Rectal smooth muscle tissue (tissue), 1 donor: ENCODE measurements around the gene WDR17.
A peak's percentile ranks its signal among the peaks of the same experiment; 100 is the strongest.
"Not testable (repeated sequence)": the region's sequence is repeated elsewhere in the genome, so short reads cannot be mapped to it uniquely, and the experiment has no call there.

Experiments used
- H3K27ac ChIP-seq: one replicate; pipeline ENCODE4 v1.7.0; 2013; ENCODE audit warnings: low read depth, low read length, inconsistent platforms
- H3K27me3 ChIP-seq: one replicate; pipeline ENCODE4 v1.7.0; 2013; ENCODE audit warnings: low read length; ENCODE audit not compliant: control insufficient read depth, insufficient read depth
- H3K36me3 ChIP-seq: one replicate; pipeline ENCODE4 v1.7.0; 2013; ENCODE audit warnings: low read length; ENCODE audit not compliant: control insufficient read depth, insufficient read depth
- H3K4me1 ChIP-seq: one replicate; pipeline ENCODE4 v1.7.0; 2013; ENCODE audit warnings: low read length; ENCODE audit not compliant: control insufficient read depth, insufficient read depth
- H3K4me3 ChIP-seq: one replicate; pipeline ENCODE4 v1.7.0; 2013; ENCODE audit warnings: low read length
- H3K9ac ChIP-seq: one replicate; pipeline ENCODE4 v1.7.0; 2013; ENCODE audit warnings: low read length

WDR17 gene

GRCh38 chr4:176207839-176208238, 142.2 kb downstream of the WDR17 start:
- Histone ChIP-seq H3K9ac (no peak overlapping the region), H3K4me1 (no peaks in the 10 kb centered on the region), H3K4me3 (no peak overlapping the region), H3K27ac (no peak overlapping the region), H3K36me3 (no peaks in the 10 kb centered on the region), H3K27me3 (no peaks in the 10 kb centered on the region)

DNA sequence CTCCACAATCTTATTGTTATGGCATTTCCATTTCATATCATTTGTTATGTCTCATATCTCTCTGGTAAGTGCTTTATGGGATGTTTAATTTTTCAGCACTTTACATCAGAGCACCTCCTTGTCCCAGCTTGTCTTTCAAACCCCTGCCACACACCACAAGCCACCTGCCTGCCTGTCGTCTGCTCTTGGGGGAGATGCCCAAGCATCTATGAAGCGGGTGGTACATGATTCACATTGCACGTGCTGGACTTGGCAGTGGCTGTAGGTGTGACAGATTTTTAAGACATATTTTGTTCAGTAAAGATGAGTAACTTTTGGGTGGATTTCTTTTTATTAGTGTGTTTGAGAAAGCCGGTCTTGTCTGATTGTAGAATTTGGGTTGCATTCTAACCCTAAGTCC, 143.9 kb downstream of the WDR17 start:
- H3K27me3 ChIP-seq: no peaks in the 10 kb centered on the region
- no peaks in the 10 kb centered on the region for H3K36me3 ChIP-seq
- H3K4me3 ChIP-seq: no peak overlapping the region
- H3K9ac ChIP-seq: no peak overlapping the region
- H3K4me1 ChIP-seq: no peaks in the 10 kb centered on the region
- H3K27ac ChIP-seq: no peak overlapping the region

DNA sequence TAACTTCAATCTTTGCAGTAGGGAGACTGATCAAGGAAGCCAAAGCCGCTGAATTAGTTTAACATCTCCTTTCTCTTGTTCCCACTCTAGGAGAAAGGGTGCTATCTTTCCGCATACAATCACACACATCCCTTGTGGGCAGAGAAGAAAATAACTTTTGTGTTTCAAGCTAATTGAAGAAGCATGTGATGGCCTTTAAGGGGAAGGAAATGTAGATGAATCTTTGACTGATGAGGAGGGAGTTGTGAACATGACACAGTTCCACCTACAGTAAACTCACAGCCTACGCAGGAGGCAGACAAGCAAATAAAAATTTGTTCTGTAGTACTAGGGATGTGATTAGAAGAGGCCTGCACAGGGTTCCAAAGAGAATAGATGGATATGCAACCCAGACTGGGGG, 144.5 kb downstream of the WDR17 start:
- no peaks in the 10 kb centered on the region for H3K27me3 ChIP-seq
- H3K4me3 ChIP-seq: no peak overlapping the region
- H3K27ac ChIP-seq: no peak overlapping the region
- no peaks in the 10 kb centered on the region for H3K4me1 ChIP-seq
- H3K9ac ChIP-seq: no peak overlapping the region
- no peaks in the 10 kb centered on the region for H3K36me3 ChIP-seq

GRCh38 chr4:176210579-176211296, 145.1 kb downstream of the WDR17 start:
- Histone ChIP-seq H3K27me3 (no peaks in the 10 kb centered on the region), H3K4me3 (no peak overlapping the region), H3K9ac (no peak overlapping the region), H3K27ac (no peak overlapping the region), H3K4me1 (no peaks in the 10 kb centered on the region), H3K36me3 (no peaks in the 10 kb centered on the region)

- not testable (repeated sequence) for H3K4me3 ChIP-seq, H3K4me1 ChIP-seq, H3K27ac ChIP-seq, H3K27me3 ChIP-seq, H3K36me3 ChIP-seq, H3K9ac ChIP-seq
Measured at GRCh38 chr4:176212351-176212750, 146.7 kb downstream of the WDR17 start.

DNA sequence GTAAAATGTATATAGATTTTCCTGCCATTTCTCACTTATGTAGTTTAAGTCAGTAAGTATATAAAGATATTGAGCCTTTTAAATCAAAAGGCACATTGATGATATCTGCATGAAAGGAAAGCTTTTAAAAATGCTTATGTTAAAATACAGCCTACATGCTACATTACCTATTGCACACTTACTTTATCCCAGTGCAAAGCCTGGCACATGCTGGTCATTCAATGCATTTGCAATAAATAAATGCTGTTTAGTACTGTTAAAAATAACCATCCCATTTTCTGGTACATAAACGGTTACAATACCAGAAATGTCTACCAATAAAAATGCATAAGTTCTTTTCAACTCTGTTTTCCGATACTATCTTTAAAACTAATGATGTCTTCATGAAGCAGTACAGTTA, 151.9 kb downstream of the WDR17 start:
- Histone ChIP-seq H3K4me1 (no peaks in the 10 kb centered on the region), H3K4me3 (no peak overlapping the region), H3K9ac (no peak overlapping the region), H3K27ac (no peak overlapping the region), H3K36me3 (no peaks in the 10 kb centered on the region), H3K27me3 (no peaks in the 10 kb centered on the region)

DNA sequence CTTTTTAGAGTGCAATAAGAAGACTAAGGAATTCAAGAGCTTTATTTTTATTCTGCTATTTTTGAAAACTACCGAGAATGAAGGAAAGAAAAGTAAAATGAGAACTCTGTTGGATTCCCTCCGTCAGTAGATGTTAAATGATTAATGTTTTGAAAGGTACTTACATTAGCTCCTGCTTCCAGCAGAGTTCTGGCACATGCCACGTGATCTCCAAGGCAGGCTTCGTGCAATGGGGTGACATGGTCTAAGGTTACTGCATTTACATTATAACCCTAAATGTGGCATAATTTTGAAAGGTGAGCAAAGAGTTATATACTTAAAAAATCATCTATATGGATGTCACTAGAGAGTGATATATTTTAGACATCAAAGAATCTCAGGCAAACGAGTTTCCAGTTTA, 156.5 kb downstream of the WDR17 start:
- no peaks in the 10 kb centered on the region for H3K4me1 ChIP-seq
- H3K4me3 ChIP-seq: no peak overlapping the region
- H3K36me3 ChIP-seq: no peaks in the 10 kb centered on the region
- H3K27ac ChIP-seq: no peak overlapping the region
- H3K27me3 ChIP-seq: no peaks in the 10 kb centered on the region
- H3K9ac ChIP-seq: no peak overlapping the region

- H3K36me3 ChIP-seq: no peaks in the 10 kb centered on the region
- no peak overlapping the region for H3K9ac ChIP-seq
- no peaks in the 10 kb centered on the region for H3K4me1 ChIP-seq
- H3K4me3 ChIP-seq: no peak overlapping the region
- no peaks in the 10 kb centered on the region for H3K27me3 ChIP-seq
- H3K27ac ChIP-seq: no peak overlapping the region
Measured at GRCh38 chr4:176223561-176223960, 157.9 kb downstream of the WDR17 start.

GRCh38 chr4:176226736-176227135, 161.1 kb downstream of the WDR17 start:
- Histone ChIP-seq H3K4me1 (peaks cover 14% of the 10 kb centered on the region), H3K4me3 (no peak overlapping the region), H3K27me3 (no peaks in the 10 kb centered on the region), H3K9ac (no peak overlapping the region), H3K36me3 (no peaks in the 10 kb centered on the region), H3K27ac (no peak overlapping the region)

DNA sequence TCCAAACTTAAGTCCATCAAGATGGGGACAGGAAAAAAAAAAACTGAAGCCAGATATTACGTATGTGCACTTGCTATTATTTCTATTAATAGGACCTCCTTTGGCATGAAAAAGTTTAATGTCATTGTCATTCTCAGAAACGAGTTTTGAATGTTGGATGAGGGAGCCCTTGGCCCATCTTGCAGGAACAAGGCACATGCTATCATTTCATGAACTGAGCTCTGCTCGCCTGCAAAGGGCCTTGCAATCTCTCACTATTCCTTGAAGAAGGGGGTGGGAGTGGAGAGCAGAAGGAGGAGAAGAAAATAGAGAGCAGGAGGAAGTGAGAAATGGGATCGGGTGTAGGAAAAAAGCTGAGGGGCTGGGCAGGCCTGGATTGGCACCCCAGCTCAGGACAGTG, 164.0 kb downstream of the WDR17 start:
- peaks cover 14% of the 10 kb centered on the region for H3K4me1 ChIP-seq
- H3K27ac ChIP-seq: peak overlapping the region; percentile 43
- no peak overlapping the region for H3K9ac ChIP-seq
- H3K36me3 ChIP-seq: no peaks in the 10 kb centered on the region
- H3K4me3 ChIP-seq: no peak overlapping the region
- no peaks in the 10 kb centered on the region for H3K27me3 ChIP-seq
